SJCRH30 (cell line): Measurements from ENCODE around the gene ARHGEF3. TPM values are rescaled to one million over a fixed set of nuclear protein-coding genes. Genes with fewer than 3 reads are reported as not detected.
"Not testable (repeated sequence)": the region's sequence is repeated elsewhere in the genome, so short reads cannot be mapped to it uniquely, and the experiment has no call there.

Experiments used
- DNase-seq, 2 experiments: peaks; one replicate each; pipeline ENCODE4 v3.0.0-alpha.2; 2015 to 2020
- H3K27ac ChIP-seq: fragments of 250-450 bp; sonication (Bioruptor Pico); 2 replicates; pipeline ENCODE4 v1.5.1; 2020; ENCODE audit warnings: mild to moderate bottlenecking, moderate library complexity
- H3K27me3 ChIP-seq: fragments of 250-450 bp; sonication (Bioruptor Pico); 2 replicates; pipeline ENCODE4 v1.5.1; 2020; ENCODE audit warnings: mild to moderate bottlenecking, moderate library complexity
- H3K36me3 ChIP-seq: fragments of 250-450 bp; sonication (Bioruptor Pico); 2 replicates; pipeline ENCODE4 v1.5.1; 2020; ENCODE audit warnings: mild to moderate bottlenecking, moderate library complexity
- H3K4me1 ChIP-seq: fragments of 250-450 bp; sonication (Bioruptor Pico); 2 replicates; pipeline ENCODE4 v1.5.1; 2020; ENCODE audit warnings: mild to moderate bottlenecking, moderate library complexity
- H3K4me3 ChIP-seq: fragments of 250-450 bp; sonication (Bioruptor Pico); 2 replicates; pipeline ENCODE4 v1.5.1; 2020; ENCODE audit warnings: mild to moderate bottlenecking, moderate library complexity
- H3K9me3 ChIP-seq: fragments of 250-450 bp; sonication (Bioruptor Pico); replicated peaks from 2 replicates; pipeline ENCODE4 v1.5.1; 2020; ENCODE audit warnings: mild to moderate bottlenecking, moderate library complexity
- total RNA-seq: library from RNA; depleted of rRNA; stranded (reverse); fragments of >200 nt; shearing (Covaris generic); gene quantifications from 2 replicates; pipeline ENCODE4 v1.2.3, GENCODE V29; 2014

The ARHGEF3 gene
- total RNA-seq, 1 experiment from 2014 or later: 29.9 TPM

DNA sequence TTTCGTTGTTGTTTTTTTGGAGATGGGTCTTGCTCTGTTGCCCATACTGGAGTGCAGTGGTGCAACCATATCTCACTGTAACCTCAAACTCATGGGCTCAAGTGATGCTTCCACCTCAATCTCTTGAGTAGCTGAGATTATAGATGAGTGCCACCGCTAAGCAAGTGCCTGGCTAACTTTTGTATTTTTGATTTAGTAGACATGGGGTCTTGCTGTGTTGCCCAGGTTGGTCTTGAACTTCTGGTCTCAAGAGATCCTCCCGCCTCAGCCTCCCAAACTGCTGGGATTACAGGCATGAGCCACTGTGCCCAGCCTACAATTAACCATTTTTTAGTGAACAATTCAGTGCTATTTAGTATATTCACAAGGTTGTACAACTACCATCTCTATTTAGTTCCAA lies 42.2 kb downstream of the ARHGEF3 start:
- Histone ChIP-seq H3K9me3 (no peaks in the 10 kb centered on the region), H3K4me1 (peaks cover 7% of the 10 kb centered on the region), H3K36me3 (no peaks in the 10 kb centered on the region), H3K27ac (no peak overlapping the region), H3K27me3 (no peaks in the 10 kb centered on the region), H3K4me3 (no peak overlapping the region)
- DNase-seq: no peak

GRCh38 chr3:56758539-56758981 lies 43.2 kb downstream of the ARHGEF3 start:
- Histone ChIP-seq H3K27ac (no peak overlapping the region), H3K4me3 (no peak overlapping the region), H3K36me3 (no peaks in the 10 kb centered on the region), H3K27me3 (no peaks in the 10 kb centered on the region), H3K4me1 (peaks cover 7% of the 10 kb centered on the region), H3K9me3 (no peaks in the 10 kb centered on the region)
- DNase-seq: no peak

DNA sequence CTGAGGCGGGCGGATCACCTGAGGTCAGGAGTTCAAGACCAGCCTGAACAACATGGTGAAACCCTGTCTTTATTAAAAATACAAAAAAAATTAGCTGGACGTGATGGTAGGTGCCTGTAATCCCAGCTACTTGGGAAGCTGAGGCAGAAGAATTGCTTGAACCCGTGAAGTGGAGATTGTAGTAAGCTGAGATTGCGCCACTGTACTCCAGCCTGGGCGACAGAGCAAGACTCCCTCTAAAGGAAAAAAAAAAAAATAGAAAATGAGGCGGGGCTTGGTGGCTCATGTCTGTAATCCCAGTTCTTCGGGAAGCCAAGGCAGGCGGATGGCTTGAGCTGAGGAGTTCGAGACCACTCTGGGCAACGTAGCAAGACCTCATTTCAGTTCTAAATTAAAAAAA lies 43.7 kb downstream of the ARHGEF3 start:
- not testable (repeated sequence) for H3K27me3 ChIP-seq, H3K27ac ChIP-seq, H3K36me3 ChIP-seq, DNase-seq, H3K4me1 ChIP-seq, H3K4me3 ChIP-seq, H3K9me3 ChIP-seq

DNA sequence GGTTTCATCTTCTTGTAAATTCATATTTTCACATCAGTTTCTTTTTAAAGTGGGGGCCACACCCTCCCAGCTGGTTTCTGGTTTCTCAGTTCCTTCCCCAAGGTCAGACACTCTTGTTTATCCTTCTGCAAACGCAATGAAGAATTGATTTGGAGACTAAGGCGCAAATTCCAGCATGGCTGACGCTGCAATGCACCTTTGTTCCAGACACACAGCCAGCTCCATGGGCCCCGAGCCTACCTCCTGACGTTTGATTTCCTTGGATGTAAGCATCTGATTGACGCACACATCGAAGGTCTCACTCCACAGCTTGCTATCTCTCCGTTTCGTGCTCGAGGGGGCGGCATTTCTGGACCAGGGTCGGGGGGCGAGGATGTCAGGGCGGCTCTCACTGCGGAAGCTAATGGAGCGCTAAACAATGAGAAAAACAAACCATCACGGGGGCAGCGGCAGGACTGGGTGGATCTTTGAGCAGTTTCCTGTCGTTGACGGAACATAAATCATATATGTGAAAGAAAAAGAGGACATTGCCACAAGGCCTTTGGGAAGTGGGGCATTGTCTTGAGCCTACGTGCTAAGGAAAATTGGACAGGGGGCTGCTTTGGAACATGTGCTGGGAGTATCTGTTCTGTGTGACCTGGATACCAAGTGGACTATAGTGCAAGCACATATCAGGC lies 46.9 kb downstream of the ARHGEF3 start:
- H3K4me1 ChIP-seq: no peaks in the 10 kb centered on the region

GRCh38 chr3:56753206-56753820 lies 48.4 kb downstream of the ARHGEF3 start:
- H3K4me1 ChIP-seq: no peaks in the 10 kb centered on the region
- DNase-seq: no peak
- no peak overlapping the region for H3K4me3 ChIP-seq
- H3K27me3 ChIP-seq: no peaks in the 10 kb centered on the region
- no peak overlapping the region for H3K27ac ChIP-seq
- peaks cover 11% of the 10 kb centered on the region; the same call in 1 of the 2 replicates for H3K9me3 ChIP-seq
- peaks cover 19% of the 10 kb centered on the region for H3K36me3 ChIP-seq

More for the DNA sequence above, 46.9 kb downstream of the ARHGEF3 start:
- no peak for DNase-seq
- Histone ChIP-seq H3K9me3 (peaks cover 4% of the 10 kb centered on the region; the same call in 1 of the 2 replicates), H3K4me3 (no peak overlapping the region), H3K36me3 (peaks cover 11% of the 10 kb centered on the region), H3K27me3 (no peaks in the 10 kb centered on the region), H3K27ac (no peak overlapping the region)

DNA sequence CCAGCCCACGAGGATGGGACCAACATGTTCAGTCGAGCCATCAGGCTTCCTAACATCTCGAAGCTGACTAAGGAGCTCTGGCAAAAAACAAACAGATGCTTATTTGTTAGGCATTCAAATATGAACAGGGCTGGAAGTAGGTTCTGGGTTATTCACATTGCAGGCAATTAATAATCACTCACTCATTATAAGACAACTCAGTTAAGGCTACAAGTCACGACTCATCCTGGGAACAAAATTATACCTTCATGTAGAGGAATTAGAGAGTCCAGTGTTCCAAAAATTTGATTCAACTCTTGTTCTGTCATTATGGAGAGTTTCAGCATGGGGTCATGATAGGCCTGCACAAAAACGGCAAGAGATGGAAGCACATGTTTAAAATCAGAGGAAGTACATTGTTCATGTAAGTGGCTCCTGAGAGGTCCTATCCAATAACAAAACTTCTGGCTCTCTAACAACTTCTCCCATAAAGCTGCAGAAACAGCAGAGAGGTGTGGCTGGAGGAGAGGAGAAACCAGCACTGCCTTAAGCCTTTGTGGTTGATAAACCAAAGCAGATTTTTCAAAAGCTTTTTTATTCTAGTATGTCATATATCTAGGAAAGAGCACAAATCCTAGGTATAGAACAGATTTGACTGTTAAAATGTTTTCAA lies 50.6 kb downstream of the ARHGEF3 start:
- H3K4me1 ChIP-seq: no peaks in the 10 kb centered on the region
- peaks cover 24% of the 10 kb centered on the region for H3K36me3 ChIP-seq
- no peaks in the 10 kb centered on the region for H3K27me3 ChIP-seq
- no peak for DNase-seq
- H3K9me3 ChIP-seq: peaks cover 11% of the 10 kb centered on the region; the same call in 1 of the 2 replicates
- H3K4me3 ChIP-seq: no peak overlapping the region
- no peak overlapping the region for H3K27ac ChIP-seq

DNA sequence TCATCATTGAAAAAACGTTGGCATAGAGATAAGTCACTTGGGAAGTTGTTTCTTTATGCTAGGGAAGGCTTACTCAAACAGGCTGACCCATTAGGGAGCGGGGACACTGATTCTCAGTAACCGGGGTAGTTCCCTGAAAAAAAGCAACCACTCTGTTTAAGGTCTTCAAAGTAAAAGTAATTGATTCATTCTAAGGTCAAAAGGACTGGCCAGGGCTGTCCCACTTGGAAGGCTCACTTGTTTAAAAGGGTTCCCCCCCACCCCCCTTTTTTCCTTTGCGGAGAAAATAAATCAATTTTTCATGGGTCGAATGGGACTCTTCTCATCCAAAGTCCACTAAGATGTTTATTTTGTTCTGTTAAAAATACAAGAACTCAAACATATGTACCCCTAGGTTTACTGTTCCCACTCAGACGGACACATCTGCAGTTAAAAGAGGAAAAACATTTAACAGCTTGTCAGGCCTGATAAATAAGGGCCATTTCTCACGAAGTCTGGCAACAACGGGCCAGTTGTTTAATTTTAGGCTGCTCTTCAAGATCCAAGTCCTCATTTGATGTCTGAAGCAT lies 53.0 kb downstream of the ARHGEF3 start:
- H3K27me3 ChIP-seq: no peaks in the 10 kb centered on the region
- peaks cover 26% of the 10 kb centered on the region for H3K36me3 ChIP-seq
- H3K9me3 ChIP-seq: peaks cover 11% of the 10 kb centered on the region; the same call in 1 of the 2 replicates
- H3K27ac ChIP-seq: no peak overlapping the region
- DNase-seq: no peak
- no peaks in the 10 kb centered on the region for H3K4me1 ChIP-seq
- no peak overlapping the region for H3K4me3 ChIP-seq

DNA sequence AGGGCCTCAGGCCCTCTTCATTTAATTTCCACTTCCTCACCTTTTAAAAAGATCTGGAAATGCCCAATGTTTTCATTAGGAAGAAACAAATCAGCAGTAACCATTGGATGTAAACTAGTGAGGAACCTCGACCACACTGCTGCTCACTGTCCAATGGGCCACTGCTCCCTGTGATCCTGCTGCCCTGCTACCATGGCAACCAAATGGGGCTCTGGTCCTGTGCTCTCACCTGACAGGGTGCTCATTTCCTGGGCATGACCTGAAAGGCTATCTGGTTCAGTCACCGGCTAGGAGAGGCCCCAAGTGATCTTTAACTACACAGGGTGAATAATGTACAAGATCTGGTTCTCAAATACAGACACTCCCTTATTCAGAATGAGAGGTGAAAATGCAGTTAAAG lies 54.6 kb downstream of the ARHGEF3 start:
- H3K9me3 ChIP-seq: peaks cover 11% of the 10 kb centered on the region; the same call in 1 of the 2 replicates
- no peak overlapping the region for H3K4me3 ChIP-seq
- no peak overlapping the region for H3K27ac ChIP-seq
- peaks cover 26% of the 10 kb centered on the region for H3K36me3 ChIP-seq
- DNase-seq: no peak
- H3K27me3 ChIP-seq: no peaks in the 10 kb centered on the region
- H3K4me1 ChIP-seq: no peaks in the 10 kb centered on the region

- Histone ChIP-seq H3K4me3 (no peak overlapping the region), H3K27me3 (no peaks in the 10 kb centered on the region), H3K9me3 (no peaks in the 10 kb centered on the region), H3K27ac (no peak overlapping the region), H3K36me3 (peaks cover 7% of the 10 kb centered on the region), H3K4me1 (no peaks in the 10 kb centered on the region)
- no peak for DNase-seq
Observed at GRCh38 chr3:56744016-56744415, 57.7 kb downstream of the ARHGEF3 start.

DNA sequence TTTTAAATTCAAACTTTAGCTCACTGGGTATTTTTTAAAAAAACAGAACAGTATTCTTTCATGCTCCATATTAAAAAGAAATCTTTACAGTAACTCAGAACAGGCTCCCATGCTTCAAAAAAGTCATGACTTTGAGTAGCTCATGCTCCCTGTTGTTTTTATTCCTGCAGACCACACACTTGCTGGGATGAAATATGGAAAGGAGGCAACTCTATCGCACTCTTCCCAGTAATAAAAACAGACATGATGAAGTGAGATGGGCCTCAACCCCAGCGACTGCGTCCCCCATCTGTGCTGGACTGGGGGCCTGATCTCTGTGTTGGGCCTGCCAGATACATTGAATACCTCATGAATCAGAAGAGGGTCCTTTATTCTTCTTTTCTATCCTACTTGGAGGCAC lies 58.9 kb downstream of the ARHGEF3 start:
- no peaks in the 10 kb centered on the region for H3K4me1 ChIP-seq
- DNase-seq: no peak

DNA sequence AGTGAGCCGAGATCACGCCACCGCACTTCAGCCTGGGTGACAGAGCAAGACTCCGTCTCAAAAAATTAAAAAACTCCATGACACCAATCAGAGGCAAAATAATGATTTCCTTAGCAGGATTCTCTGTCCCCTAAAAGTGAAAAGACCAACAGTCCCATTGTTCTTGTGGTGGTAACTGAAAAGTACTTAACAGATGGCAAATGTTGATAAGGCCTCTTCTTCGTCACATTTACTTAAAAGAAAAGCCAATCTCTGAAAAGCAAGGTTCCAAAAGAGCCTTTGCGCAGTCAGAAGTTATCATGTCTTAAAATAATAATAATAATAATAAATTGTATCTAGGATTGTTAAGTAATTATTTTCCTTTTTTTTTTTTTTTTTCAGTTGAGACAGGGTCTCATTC lies 62.7 kb downstream of the ARHGEF3 start:
- H3K27me3 ChIP-seq: no peaks in the 10 kb centered on the region
- DNase-seq: no peak
- no peaks in the 10 kb centered on the region for H3K4me1 ChIP-seq
- H3K9me3 ChIP-seq: no peaks in the 10 kb centered on the region
- H3K27ac ChIP-seq: no peak overlapping the region
- no peaks in the 10 kb centered on the region; the same call in none of the 2 replicates for H3K36me3 ChIP-seq
- H3K4me3 ChIP-seq: no peak overlapping the region

More for the DNA sequence above, 58.9 kb downstream of the ARHGEF3 start:
- Histone ChIP-seq H3K4me3 (no peak overlapping the region), H3K27me3 (no peaks in the 10 kb centered on the region), H3K36me3 (peaks cover 7% of the 10 kb centered on the region), H3K27ac (no peak overlapping the region), H3K9me3 (no peaks in the 10 kb centered on the region)

- H3K9me3 ChIP-seq: no peaks in the 10 kb centered on the region
- peaks cover 5% of the 10 kb centered on the region for H3K36me3 ChIP-seq
- no peaks in the 10 kb centered on the region for H3K4me1 ChIP-seq
- H3K27ac ChIP-seq: no peak overlapping the region
- no peak for DNase-seq
- no peak overlapping the region for H3K4me3 ChIP-seq
- no peaks in the 10 kb centered on the region for H3K27me3 ChIP-seq
Observed at GRCh38 chr3:56737006-56737405, 64.7 kb downstream of the ARHGEF3 start.

DNA sequence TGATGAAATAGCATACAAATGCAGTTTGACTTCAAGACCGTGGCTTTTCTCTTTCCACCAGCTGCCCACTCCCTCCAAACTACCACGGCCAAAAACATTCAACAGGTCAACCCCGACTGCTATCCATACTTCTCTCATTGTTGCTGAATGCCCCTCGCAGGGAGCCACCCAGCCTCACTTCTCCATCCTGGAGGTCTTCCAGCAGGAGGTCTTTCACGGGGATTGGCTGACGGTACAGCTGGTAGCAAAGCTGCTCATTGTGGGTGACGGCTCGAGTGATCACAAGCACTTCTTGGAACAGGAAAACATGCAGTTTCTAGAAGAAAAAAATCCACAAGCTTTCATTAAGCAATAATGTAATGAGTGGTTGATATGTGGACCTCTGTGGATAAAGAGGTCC lies 69.6 kb downstream of the ARHGEF3 start:
- Histone ChIP-seq H3K4me1 (no peaks in the 10 kb centered on the region), H3K36me3 (peaks cover 19% of the 10 kb centered on the region), H3K4me3 (no peak overlapping the region), H3K27me3 (no peaks in the 10 kb centered on the region), H3K9me3 (no peaks in the 10 kb centered on the region), H3K27ac (no peak overlapping the region)
- no peak for DNase-seq

GRCh38 chr3:56725175-56725574 lies 76.6 kb downstream of the ARHGEF3 start:
- DNase-seq: no peak
- H3K27me3 ChIP-seq: no peaks in the 10 kb centered on the region
- H3K4me3 ChIP-seq: no peak overlapping the region
- H3K27ac ChIP-seq: no peak overlapping the region
- no peaks in the 10 kb centered on the region for H3K9me3 ChIP-seq
- H3K36me3 ChIP-seq: peaks cover 20% of the 10 kb centered on the region
- H3K4me1 ChIP-seq: no peaks in the 10 kb centered on the region

- no peaks in the 10 kb centered on the region for H3K4me1 ChIP-seq
- no peaks in the 10 kb centered on the region for H3K27me3 ChIP-seq
- no peak overlapping the region for H3K4me3 ChIP-seq
- peaks cover 20% of the 10 kb centered on the region for H3K36me3 ChIP-seq
- H3K27ac ChIP-seq: no peak overlapping the region
- no peaks in the 10 kb centered on the region for H3K9me3 ChIP-seq
- DNase-seq: no peak
Observed at GRCh38 chr3:56724676-56725075, 77.1 kb downstream of the ARHGEF3 start.
